ENCODE results near the gene CRMP1. TPM values are rescaled to one million over a fixed set of nuclear protein-coding genes. Genes with fewer than 3 reads are reported as not detected.
"Not testable (repeated sequence)": the region's sequence is repeated elsewhere in the genome, so short reads cannot be mapped to it uniquely, and the experiment has no call there.

CRMP1 gene
- total RNA-seq, 4 donors from 2014 or later = 2.1 to 5.0 (median 4.7) TPM; not detected in 1

GRCh38 chr4:5863461-5864113, 29.3 kb downstream of the CRMP1 start:
- Histone ChIP-seq H3K4me1 (no peaks in the 10 kb centered on the region), H3K27me3 (no peaks in the 10 kb centered on the region), H3K9me3 (no peaks in the 10 kb centered on the region), H3K27ac (no peak overlapping the region), H3K4me3 (no peak overlapping the region), H3K36me3 (no peaks in the 10 kb centered on the region)
- intact Hi-C loops (cut with DNase I) = no loop called here
- TF ChIP-seq, protein P1, sequence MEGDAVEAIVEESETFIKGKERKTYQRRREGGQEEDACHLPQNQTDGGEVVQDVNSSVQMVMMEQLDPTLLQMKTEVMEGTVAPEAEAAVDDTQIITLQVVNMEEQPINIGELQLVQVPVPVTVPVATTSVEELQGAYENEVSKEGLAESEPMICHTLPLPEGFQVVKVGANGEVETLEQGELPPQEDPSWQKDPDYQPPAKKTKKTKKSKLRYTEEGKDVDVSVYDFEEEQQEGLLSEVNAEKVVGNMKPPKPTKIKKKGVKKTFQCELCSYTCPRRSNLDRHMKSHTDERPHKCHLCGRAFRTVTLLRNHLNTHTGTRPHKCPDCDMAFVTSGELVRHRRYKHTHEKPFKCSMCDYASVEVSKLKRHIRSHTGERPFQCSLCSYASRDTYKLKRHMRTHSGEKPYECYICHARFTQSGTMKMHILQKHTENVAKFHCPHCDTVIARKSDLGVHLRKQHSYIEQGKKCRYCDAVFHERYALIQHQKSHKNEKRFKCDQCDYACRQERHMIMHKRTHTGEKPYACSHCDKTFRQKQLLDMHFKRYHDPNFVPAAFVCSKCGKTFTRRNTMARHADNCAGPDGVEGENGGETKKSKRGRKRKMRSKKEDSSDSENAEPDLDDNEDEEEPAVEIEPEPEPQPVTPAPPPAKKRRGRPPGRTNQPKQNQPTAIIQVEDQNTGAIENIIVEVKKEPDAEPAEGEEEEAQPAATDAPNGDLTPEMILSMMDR (IDR thresholded peaks at IDR 0.05) = no peak
- WGBS, 2 donors = 26% methylated on average over 14 to 15 of the region's 15 CpGs
- no peak for DNase-seq

GRCh38 chr4:5858020-5858769, 34.7 kb downstream of the CRMP1 start:
- H3K27me3 ChIP-seq = no peaks in the 10 kb centered on the region
- no peaks in the 10 kb centered on the region for H3K36me3 ChIP-seq
- TF ChIP-seq POLR2A (IDR thresholded peaks at IDR 0.05) = no peak
- TF ChIP-seq, protein P1 (IDR thresholded peaks at IDR 0.05) = no peak
- no peak for DNase-seq
- WGBS, 2 donors = 78 to 89% methylated on average over 16 of the region's 16 CpGs
- H3K9me3 ChIP-seq = no peaks in the 10 kb centered on the region
- no peaks in the 10 kb centered on the region for H3K4me1 ChIP-seq
- H3K27ac ChIP-seq = no peak overlapping the region
- intact Hi-C loops (cut with DNase I) = no loop called here
- no peak overlapping the region for H3K4me3 ChIP-seq

- H3K4me1 ChIP-seq = no peaks in the 10 kb centered on the region
- H3K4me3 ChIP-seq = no peak overlapping the region
- intact Hi-C loops (cut with DNase I) = no loop called here
- TF ChIP-seq POLR2A (IDR thresholded peaks at IDR 0.05) = no peak
- TF ChIP-seq, protein P1 (IDR thresholded peaks at IDR 0.05) = no peak
- no peak for DNase-seq
- H3K9me3 ChIP-seq = no peaks in the 10 kb centered on the region
- no peaks in the 10 kb centered on the region for H3K27me3 ChIP-seq
- no peaks in the 10 kb centered on the region for H3K36me3 ChIP-seq
- no peak overlapping the region for H3K27ac ChIP-seq
- 69 to 82% methylated on average over 2 of the region's 2 CpGs for WGBS, 2 donors
These were observed 35.7 kb downstream of the CRMP1 start for GRCh38 chr4:5857199-5857598.

- H3K36me3 ChIP-seq; H3K27ac ChIP-seq; intact Hi-C loops (cut with DNase I); DNase-seq; H3K27me3 ChIP-seq; H3K4me3 ChIP-seq; H3K4me1 ChIP-seq; H3K9me3 ChIP-seq: not testable (repeated sequence)
- 90 to 96% methylated on average over 3 of the region's 3 CpGs for WGBS, 2 donors
These were observed 36.5 kb downstream of the CRMP1 start for GRCh38 chr4:5856362-5856761.

- DNase-seq = no peak
- Histone ChIP-seq H3K36me3 (no peaks in the 10 kb centered on the region), H3K4me1 (no peaks in the 10 kb centered on the region), H3K27me3 (peaks cover 0 to 4% (median 0%) of the 10 kb centered on the region in 4 donors), H3K4me3 (no peak overlapping the region), H3K9me3 (no peaks in the 10 kb centered on the region), H3K27ac (no peak overlapping the region)
- intact Hi-C loops (cut with DNase I) = no loop called here
- 79 to 89% methylated on average over 3 of the region's 3 CpGs for WGBS, 2 donors
- no peak for TF ChIP-seq POLR2A (IDR thresholded peaks at IDR 0.05)
- TF ChIP-seq, protein P1 (IDR thresholded peaks at IDR 0.05) = no peak
These were observed 38.0 kb downstream of the CRMP1 start for GRCh38 chr4:5854929-5855328.
